IPS DF 6.9 (cell line): Measurements from ENCODE around the gene MFNG.
"Not testable (repeated sequence)": the region's sequence is repeated elsewhere in the genome, so short reads cannot be mapped to it uniquely, and the experiment has no call there.

Experiments used
- DNase-seq: peaks from one replicate; pipeline ENCODE4 v3.0.0-alpha.2; 2013; ENCODE audit warnings: low read depth, low spot score
- H3K27ac ChIP-seq: one replicate; pipeline ENCODE4 v1.5.1; 2013; ENCODE audit warnings: low read length, control low read depth
- H3K27me3 ChIP-seq: 2 replicates; pipeline ENCODE4 v1.6.1; 2013; ENCODE audit warnings: mild to moderate bottlenecking, low read length; ENCODE audit not compliant: control insufficient read depth, insufficient read depth
- H3K36me3 ChIP-seq: 2 replicates; pipeline ENCODE4 v1.6.1; 2013; ENCODE audit warnings: low read length; ENCODE audit not compliant: control insufficient read depth, insufficient read depth
- H3K4me1 ChIP-seq: 2 replicates; pipeline ENCODE4 v1.6.1; 2013; ENCODE audit warnings: low read length; ENCODE audit not compliant: control insufficient read depth, insufficient read depth
- H3K4me3 ChIP-seq: 2 replicates; pipeline ENCODE4 v1.5.1; 2013; ENCODE audit warnings: mild to moderate bottlenecking, low read length
- H3K9me3 ChIP-seq: 2 replicates; pipeline ENCODE4 v1.6.1; 2013; ENCODE audit warnings: low read length, inconsistent platforms; ENCODE audit not compliant: control insufficient read depth, insufficient read depth
- WGBS: extraction: QIAGEN DNeasy Blood & Tissue Kit; methylation state at CpG from one replicate; pipeline ENCODE4 v1.1.7; 2013; ENCODE audit warnings: mixed read lengths, missing lambda C conversion rate; ENCODE audit not compliant: insufficient read length, insufficient coverage; 5-methylcytosine and 5-hydroxymethylcytosine counted together

The MFNG gene

DNA sequence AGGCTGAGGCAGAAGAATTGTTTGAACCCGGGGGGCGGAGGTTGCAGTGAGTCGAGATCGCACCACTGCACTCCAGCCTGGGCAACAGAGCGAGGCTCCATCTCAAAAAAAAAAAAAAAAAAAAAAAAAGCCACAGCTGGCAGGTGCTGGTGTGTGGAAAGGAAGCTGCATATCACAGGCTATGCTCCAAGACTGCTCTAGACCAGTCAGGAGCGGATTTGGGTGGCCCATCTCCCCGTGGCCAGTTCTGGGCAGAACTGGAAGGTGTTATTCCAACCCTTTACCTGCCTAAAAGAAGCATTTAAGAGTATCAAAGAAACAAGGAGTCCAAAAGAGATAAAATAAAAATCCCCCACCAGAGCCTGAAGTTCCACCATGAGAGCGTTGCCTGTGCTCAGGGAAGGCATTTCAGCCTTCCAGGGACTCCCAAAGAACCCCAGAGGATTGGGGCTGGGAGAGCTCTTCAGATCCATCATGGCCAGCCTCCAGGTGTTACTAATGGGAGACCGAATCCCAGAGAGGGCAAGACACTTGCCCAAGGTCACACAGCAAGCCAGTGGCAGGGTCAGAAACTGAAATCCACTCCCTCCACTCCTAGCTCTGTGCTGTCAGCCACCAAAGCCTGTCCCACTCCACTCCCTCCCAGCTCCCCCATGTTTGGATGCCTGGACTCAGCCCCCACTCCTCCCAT, 14.3 kb downstream of the MFNG start:
- Histone ChIP-seq H3K36me3 (no peaks in the 10 kb centered on the region), H3K4me3 (no peak overlapping the region), H3K27me3 (no peaks in the 10 kb centered on the region), H3K4me1 (no peaks in the 10 kb centered on the region), H3K9me3 (no peaks in the 10 kb centered on the region), H3K27ac (no peak overlapping the region)
- DNase-seq: no peak
- WGBS: no CpG with 5 or more reads among the region's 9 CpGs

DNA sequence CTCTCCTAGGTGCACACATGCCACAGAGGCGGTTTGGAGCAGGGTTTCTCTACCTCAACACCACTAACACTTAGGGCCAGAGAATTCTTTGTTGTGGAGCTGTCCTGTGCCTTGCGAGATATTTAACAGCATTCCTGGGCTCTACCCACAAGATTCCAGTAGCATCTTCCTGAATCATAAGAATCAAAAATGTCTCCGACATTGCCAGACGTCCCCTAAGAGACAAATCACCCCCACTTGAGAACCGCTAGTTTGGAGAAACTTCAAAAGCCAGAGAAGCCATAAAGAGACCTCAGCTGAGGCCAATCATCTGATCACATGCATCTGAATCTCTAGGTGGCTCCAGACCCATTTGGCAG, 16.1 kb downstream of the MFNG start:
- H3K27ac ChIP-seq: no peak overlapping the region
- no peak overlapping the region for H3K4me3 ChIP-seq
- H3K4me1 ChIP-seq: no peaks in the 10 kb centered on the region
- WGBS: no CpG with 5 or more reads among the region's 5 CpGs
- DNase-seq: no peak
- no peaks in the 10 kb centered on the region for H3K9me3 ChIP-seq
- no peaks in the 10 kb centered on the region for H3K27me3 ChIP-seq
- H3K36me3 ChIP-seq: no peaks in the 10 kb centered on the region

DNA sequence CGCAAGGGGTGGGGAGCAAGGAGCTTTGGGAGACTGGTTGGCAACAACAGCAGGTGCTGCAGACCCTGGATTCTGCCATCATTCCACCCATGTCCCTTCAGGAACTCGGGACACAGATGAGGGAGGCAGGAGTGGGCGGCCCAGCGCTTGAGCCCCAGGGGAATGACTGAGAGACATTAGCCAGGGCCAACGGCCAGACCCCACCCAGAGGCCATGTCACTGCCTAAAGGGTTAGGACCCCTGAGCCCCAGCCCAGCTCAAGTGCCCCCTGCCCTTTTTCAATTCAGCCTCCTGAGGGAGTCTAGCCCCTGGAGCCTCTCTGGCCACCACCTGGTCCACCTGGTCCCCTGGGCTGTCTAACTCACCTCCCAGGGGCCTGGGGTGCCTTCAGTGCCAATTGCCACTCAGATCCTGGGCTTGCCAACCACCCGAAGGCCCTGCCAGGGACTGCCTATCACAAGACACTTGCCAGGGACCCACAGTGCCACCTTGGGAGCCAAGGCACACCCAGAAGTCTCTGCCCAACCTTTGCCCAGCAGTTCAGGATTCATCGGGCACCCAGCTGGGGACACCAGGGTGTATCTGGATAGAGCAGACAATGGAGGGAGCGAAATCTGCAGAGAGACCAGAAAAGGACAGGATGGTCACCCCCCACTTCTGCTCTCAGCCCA, 16.6 kb downstream of the MFNG start:
- Histone ChIP-seq H3K4me3 (no peak overlapping the region), H3K4me1 (no peaks in the 10 kb centered on the region), H3K27ac (no peak overlapping the region), H3K27me3 (no peaks in the 10 kb centered on the region), H3K9me3 (no peaks in the 10 kb centered on the region), H3K36me3 (no peaks in the 10 kb centered on the region)
- no CpG with 5 or more reads among the region's 8 CpGs for WGBS
- no peak for DNase-seq

DNA sequence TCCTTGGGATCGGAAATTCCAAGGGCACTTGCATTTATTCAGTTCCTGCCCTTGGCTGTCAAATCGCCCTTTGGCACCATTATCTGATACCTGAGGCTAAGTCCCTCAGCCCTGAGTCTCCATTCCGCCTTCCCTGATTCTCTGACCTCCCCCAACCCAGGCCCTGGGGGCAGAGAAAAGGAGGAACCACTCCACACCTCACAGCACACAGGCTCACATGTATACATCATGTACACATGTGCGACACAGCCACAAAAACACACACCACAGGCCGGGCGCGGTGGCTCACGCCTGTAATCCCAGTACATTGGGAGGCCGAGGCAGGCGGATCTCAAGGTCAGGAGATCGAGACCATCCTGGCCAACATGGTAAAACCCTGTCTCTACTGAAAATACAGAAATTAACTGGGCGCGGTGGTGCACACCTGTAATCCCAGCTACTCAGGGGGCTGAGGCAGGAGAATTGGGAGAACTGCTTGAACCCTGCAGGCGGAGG, 17.9 kb downstream of the MFNG start:
- not testable (repeated sequence) for DNase-seq, H3K4me1 ChIP-seq, H3K36me3 ChIP-seq, H3K27ac ChIP-seq, H3K9me3 ChIP-seq, H3K27me3 ChIP-seq, H3K4me3 ChIP-seq
- no CpG with 5 or more reads among the region's 14 CpGs for WGBS

DNA sequence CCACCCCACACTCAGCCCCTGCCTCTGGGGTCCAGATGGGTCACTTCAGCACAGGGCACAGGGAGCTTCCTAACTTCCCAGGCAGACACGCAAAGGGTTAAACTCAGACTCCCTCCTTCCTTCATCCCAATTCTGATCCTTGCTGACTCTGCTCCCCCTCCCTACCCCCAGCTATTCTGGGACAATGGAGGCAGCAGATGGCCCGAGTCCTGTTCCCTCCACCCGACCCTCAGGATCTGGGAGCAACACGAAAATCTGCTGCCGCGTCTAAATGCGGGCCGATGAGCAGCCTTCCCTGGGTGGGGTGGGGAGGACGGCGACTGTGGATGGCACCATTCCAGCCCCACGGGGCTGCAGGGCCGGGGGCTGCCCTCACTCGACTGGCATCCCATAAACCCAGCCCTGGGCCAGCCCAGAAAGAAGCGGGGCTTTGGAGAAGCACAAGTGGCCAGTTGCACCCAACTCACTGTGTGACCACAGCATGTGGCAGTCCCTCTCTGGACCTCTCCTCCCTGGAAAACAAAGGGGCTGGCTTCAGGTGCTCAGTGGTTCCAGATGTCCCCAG, 18.7 kb downstream of the MFNG start:
- Histone ChIP-seq H3K27ac (no peak overlapping the region), H3K4me3 (no peak overlapping the region), H3K27me3 (no peaks in the 10 kb centered on the region), H3K4me1 (no peaks in the 10 kb centered on the region), H3K36me3 (no peaks in the 10 kb centered on the region), H3K9me3 (no peaks in the 10 kb centered on the region)
- DNase-seq: no peak
- no CpG with 5 or more reads among the region's 14 CpGs for WGBS

DNA sequence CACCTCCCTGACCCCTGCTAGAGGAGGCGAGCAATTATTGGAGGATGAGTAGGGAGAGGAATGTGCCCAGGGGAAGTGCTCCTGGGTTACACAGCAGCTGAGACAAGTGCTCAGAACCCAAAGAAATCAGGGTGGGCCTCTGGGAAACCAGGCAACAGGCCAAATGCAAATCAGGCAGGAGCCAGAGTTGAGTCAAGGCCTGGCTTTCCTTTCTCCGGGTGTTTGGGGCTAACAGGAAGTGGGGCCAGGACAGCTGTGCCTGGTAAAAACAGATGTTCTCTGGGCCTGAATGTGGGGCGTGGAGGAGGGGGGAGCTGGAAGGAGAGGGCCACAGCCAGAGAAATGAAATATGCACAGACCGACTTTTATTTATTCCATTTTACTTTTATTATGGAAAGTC, 22.0 kb downstream of the MFNG start:
- no peak overlapping the region for H3K27ac ChIP-seq
- WGBS: no CpG with 5 or more reads among the region's 4 CpGs
- no peaks in the 10 kb centered on the region for H3K9me3 ChIP-seq
- H3K4me3 ChIP-seq: no peak overlapping the region
- DNase-seq: no peak
- no peaks in the 10 kb centered on the region for H3K27me3 ChIP-seq
- no peaks in the 10 kb centered on the region for H3K36me3 ChIP-seq
- no peaks in the 10 kb centered on the region for H3K4me1 ChIP-seq

DNA sequence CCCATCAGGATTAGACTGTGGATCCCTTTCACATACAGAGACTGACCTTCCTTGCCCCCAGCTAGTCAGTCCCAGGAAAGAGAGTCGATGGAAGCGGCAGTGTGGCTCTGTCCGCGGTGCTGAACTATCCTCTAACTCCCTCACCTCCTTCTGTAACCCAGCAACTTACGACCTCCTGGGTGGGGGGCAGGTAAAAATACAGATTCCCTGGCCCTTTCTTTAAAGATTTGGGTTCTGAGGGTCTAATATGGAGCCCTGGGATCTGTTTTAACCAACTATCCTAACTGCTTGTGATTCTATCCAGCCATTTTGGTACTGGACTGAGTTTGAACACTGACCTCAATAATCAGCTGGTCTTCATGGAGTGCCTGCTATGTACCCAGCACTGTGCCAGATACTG, 23.2 kb downstream of the MFNG start:
- no peak overlapping the region for H3K27ac ChIP-seq
- no peak overlapping the region for H3K4me3 ChIP-seq
- WGBS: no CpG with 5 or more reads among the region's 5 CpGs
- peak; percentile 48 for DNase-seq
- no peaks in the 10 kb centered on the region for H3K4me1 ChIP-seq
- H3K36me3 ChIP-seq: no peaks in the 10 kb centered on the region
- no peaks in the 10 kb centered on the region for H3K27me3 ChIP-seq
- no peaks in the 10 kb centered on the region for H3K9me3 ChIP-seq

DNA sequence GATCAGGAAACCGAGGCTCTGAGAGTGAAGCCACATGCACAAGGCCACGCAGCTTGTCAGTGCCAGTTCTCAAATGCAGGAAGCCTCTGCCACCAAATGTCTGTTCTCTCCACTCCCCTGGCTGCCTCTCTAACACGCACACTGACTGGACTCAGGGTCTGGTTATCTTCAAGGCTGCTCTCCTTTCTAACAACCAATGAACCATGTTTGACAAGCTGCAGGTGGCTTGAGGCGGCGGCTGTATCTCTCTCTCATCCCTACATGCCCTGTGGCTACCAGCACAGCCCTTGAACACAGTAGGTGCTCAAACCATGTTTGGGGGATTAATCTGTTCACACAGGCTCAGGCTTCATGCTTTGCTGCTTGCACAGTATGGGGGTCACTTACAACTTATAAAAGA, 23.7 kb downstream of the MFNG start:
- DNase-seq: no peak
- Histone ChIP-seq H3K27me3 (no peaks in the 10 kb centered on the region), H3K4me1 (no peaks in the 10 kb centered on the region), H3K36me3 (no peaks in the 10 kb centered on the region), H3K4me3 (no peak overlapping the region), H3K27ac (no peak overlapping the region), H3K9me3 (no peaks in the 10 kb centered on the region)
- no CpG with 5 or more reads among the region's 5 CpGs for WGBS

DNA sequence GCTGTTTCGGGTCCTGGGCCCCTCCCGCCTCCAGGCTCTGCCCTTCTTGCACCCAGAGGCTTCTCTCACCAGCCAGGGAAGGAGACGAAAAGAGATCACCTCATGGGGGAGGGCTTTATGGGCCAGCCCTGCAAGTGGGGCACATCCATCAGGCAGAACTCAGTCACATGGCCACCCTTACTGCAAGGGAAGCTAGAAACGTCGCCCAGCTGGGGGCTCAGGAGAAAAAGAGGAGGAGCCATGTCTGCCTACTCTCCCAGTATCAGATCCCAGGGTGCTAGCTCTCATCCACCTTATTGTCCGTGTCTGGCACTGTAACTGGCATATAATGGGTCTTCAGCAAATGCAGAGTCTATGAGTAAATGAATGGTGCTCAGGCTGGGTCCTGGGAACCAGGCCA, 24.2 kb downstream of the MFNG start:
- Histone ChIP-seq H3K27ac (no peak overlapping the region), H3K4me1 (no peaks in the 10 kb centered on the region), H3K9me3 (no peaks in the 10 kb centered on the region), H3K36me3 (no peaks in the 10 kb centered on the region), H3K27me3 (no peaks in the 10 kb centered on the region), H3K4me3 (no peak overlapping the region)
- no peak for DNase-seq
- no CpG with 5 or more reads among the region's 6 CpGs for WGBS

DNA sequence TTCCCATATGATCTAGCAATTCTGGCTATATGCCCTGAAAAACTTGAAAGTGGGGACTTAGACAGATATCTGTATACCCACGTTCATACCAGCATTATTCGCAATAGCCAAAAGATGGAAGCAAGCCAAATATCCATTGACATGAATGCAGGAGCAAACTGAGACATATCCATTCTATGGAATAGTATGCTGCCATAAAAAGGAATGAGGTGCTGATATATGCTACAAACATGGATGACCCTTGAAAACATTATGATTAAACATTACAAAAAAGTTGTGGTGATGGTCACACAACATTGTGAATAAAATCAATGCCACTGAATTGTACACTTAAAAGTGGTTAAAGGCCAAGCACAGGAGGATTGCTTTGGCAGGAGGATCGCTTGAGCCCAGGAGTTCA, 25.5 kb downstream of the MFNG start:
- Histone ChIP-seq H3K27me3 (no peaks in the 10 kb centered on the region), H3K27ac (no peak overlapping the region), H3K4me3 (no peak overlapping the region), H3K4me1 (no peaks in the 10 kb centered on the region), H3K36me3 (no peaks in the 10 kb centered on the region), H3K9me3 (no peaks in the 10 kb centered on the region)
- no CpG with 5 or more reads among the region's 3 CpGs for WGBS
- no peak for DNase-seq

DNA sequence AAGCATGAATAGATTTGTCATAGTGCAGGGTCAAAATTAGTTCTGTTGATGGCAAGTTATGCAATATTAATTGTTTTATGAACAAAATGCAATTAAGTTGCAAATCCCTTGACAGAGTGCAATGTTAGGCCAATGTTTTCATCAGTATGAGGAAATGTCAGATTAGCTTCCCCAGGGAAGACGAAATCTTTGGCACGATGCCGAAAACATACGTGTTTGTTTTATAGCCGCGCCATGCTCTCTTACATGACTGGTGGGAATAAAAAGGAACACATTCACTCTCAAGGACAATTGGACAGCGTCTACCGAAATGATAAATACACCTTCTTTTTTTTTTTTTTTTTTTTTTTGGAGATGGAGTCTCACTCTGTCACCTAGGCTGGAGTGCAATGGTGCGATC, 27.0 kb downstream of the MFNG start:
- H3K4me3 ChIP-seq: no peak overlapping the region

More for the DNA sequence above, 27.0 kb downstream of the MFNG start:
- H3K36me3 ChIP-seq: no peaks in the 10 kb centered on the region
- no peak overlapping the region for H3K27ac ChIP-seq
- no peaks in the 10 kb centered on the region for H3K27me3 ChIP-seq
- H3K4me1 ChIP-seq: no peaks in the 10 kb centered on the region
- whole genome bisulfite sequencing: no CpG with 5 or more reads among the region's 9 CpGs
- no peak for DNase-seq
- H3K9me3 ChIP-seq: no peaks in the 10 kb centered on the region
